Lower leg skin (tissue), 3 donors: ENCODE results near the gene ZNF888.

Source experiments
- POLR2A ChIP-seq, 2 donors: fragments of 450-650 bp; IDR thresholded peaks; one replicate each; pipeline ENCODE4 v1.6.1; 2016 to 2017; ENCODE audit warnings: antibody characterized with exemption in 2 of 2, mild to moderate bottlenecking in 1 of 2, moderate library complexity in 1 of 2
- TF ChIP-seq, protein P1 (sequence below), 3 donors: fragments of 450-650 bp; IDR thresholded peaks; one replicate each; pipeline ENCODE4 v1.5.1; 2016; ENCODE audit warnings: antibody characterized with exemption in 3 of 3, mild to moderate bottlenecking in 3 of 3, moderate library complexity in 2 of 3

DNA sequence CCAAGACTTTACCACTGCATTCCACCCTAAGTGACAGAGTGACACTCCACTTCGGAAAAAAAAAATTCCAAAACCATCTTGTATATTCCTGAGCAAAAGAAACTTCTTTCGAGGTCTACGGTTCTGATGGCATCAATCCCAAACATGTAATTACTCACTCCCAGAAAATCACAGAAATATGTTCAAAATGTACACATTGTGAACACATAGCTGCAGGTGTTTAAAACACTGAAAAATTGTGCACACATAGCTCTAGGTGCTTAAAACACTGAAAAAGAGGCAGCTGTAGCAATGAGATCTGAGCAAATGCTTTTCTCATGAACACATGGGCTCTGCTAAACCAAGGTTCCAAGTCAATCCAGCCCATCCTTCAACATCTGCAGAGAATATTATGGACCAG lies 51.8 kb downstream of the ZNF888 start:
- TF ChIP-seq, protein P1, sequence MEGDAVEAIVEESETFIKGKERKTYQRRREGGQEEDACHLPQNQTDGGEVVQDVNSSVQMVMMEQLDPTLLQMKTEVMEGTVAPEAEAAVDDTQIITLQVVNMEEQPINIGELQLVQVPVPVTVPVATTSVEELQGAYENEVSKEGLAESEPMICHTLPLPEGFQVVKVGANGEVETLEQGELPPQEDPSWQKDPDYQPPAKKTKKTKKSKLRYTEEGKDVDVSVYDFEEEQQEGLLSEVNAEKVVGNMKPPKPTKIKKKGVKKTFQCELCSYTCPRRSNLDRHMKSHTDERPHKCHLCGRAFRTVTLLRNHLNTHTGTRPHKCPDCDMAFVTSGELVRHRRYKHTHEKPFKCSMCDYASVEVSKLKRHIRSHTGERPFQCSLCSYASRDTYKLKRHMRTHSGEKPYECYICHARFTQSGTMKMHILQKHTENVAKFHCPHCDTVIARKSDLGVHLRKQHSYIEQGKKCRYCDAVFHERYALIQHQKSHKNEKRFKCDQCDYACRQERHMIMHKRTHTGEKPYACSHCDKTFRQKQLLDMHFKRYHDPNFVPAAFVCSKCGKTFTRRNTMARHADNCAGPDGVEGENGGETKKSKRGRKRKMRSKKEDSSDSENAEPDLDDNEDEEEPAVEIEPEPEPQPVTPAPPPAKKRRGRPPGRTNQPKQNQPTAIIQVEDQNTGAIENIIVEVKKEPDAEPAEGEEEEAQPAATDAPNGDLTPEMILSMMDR (IDR thresholded peaks at IDR 0.05) = no peak
- TF ChIP-seq POLR2A (IDR thresholded peaks at IDR 0.05) = no peak
